HG02759 (cell line): ENCODE data around the gene CEP78.

Experiments used
- ATAC-seq: cut with Tn5 transposase; IDR thresholded peaks from one replicate; pipeline ENCODE4 v1.9.1; 2021; ENCODE audit warnings: mild to moderate bottlenecking, moderate library complexity; ENCODE audit not compliant: unreplicated experiment

The CEP78 gene

DNA sequence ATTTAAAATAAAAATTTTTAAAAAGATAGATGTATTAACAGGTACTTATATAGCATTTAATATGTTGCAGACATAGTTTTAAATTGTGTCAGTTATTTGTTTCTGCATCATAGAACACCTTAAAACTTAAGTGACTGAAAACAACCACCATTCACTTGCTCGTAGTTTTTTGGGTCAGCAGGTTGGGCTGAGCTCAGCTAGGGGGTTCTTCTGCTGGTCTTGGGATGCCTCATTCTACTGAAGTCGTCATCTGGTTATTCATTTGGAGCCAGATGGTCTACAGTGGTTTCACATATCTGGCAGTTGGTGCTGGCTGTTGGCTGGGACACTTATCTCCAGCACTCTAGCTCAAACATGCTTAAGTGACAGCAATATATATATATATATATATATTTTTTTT, 90.7 kb downstream of the CEP78 start:
- no peak for ATAC-seq
